ENCODE data around the gene PTAR1.

The PTAR1 gene

GRCh38 chr9:69757996-69758675 lies 1.7 kb downstream of the PTAR1 start:
- H3K4me3 Mint-ChIP-seq = peak overlapping the region; percentile 80 to 96 (median 82)
- peak overlapping the region; percentile 81 to 99 (median 98) for H3K27ac Mint-ChIP-seq
- H3K9me3 Mint-ChIP-seq = no peaks in the 10 kb centered on the region
- no peak for TF ChIP-seq CTCF (IDR thresholded peaks at IDR 0.05; ENCODE audit: unreplicated experiment in 3 of 3)
- no peaks in the 10 kb centered on the region for H3K27me3 Mint-ChIP-seq (ENCODE audit: low read depth)
- H3K36me3 Mint-ChIP-seq (ENCODE audit: low read depth) = peaks cover 3% of the 10 kb centered on the region
- H3K4me1 Mint-ChIP-seq = peaks cover 26% of the 10 kb centered on the region

- Mint-ChIP-seq H3K27ac (no peak overlapping the region), H3K9me3 (no peaks in the 10 kb centered on the region), H3K4me1 (peaks cover 36% of the 10 kb centered on the region), H3K4me3 (no peak overlapping the region), H3K27me3 (ENCODE audit: low read depth) (no peaks in the 10 kb centered on the region), H3K36me3 (ENCODE audit: low read depth) (peaks cover 12% of the 10 kb centered on the region)
- TF ChIP-seq CTCF (IDR thresholded peaks at IDR 0.05; ENCODE audit: unreplicated experiment in 3 of 3) = no peak
Measured at GRCh38 chr9:69755205-69755604, 4.6 kb downstream of the PTAR1 start.

- Mint-ChIP-seq H3K4me1 (peaks cover 42% of the 10 kb centered on the region), H3K4me3 (no peak overlapping the region), H3K27ac (no peak overlapping the region), H3K9me3 (no peaks in the 10 kb centered on the region), H3K27me3 (ENCODE audit: low read depth) (no peaks in the 10 kb centered on the region), H3K36me3 (ENCODE audit: low read depth) (peaks cover 21% of the 10 kb centered on the region)
- no peak for TF ChIP-seq CTCF (IDR thresholded peaks at IDR 0.05; ENCODE audit: unreplicated experiment in 3 of 3)
Measured at GRCh38 chr9:69753830-69754229, 6.0 kb downstream of the PTAR1 start.

GRCh38 chr9:69750085-69750484 lies 9.7 kb downstream of the PTAR1 start:
- H3K27ac Mint-ChIP-seq = peak overlapping the region; percentile 59 to 86 (median 70)

GRCh38 chr9:69748304-69748703 lies 11.5 kb downstream of the PTAR1 start:
- peaks cover 21% of the 10 kb centered on the region for H3K4me1 Mint-ChIP-seq
- H3K27ac Mint-ChIP-seq = peak overlapping the region; percentile 68 to 91 (median 74)
- H3K36me3 Mint-ChIP-seq (ENCODE audit: low read depth) = peaks cover 46% of the 10 kb centered on the region
- TF ChIP-seq CTCF (IDR thresholded peaks at IDR 0.05; ENCODE audit: unreplicated experiment in 3 of 3) = no peak
- no peaks in the 10 kb centered on the region for H3K27me3 Mint-ChIP-seq (ENCODE audit: low read depth)
- no peak overlapping the region for H3K4me3 Mint-ChIP-seq
- no peaks in the 10 kb centered on the region for H3K9me3 Mint-ChIP-seq

More at GRCh38 chr9:69750085-69750484, 9.7 kb downstream of the PTAR1 start:
- peaks cover 23% of the 10 kb centered on the region for H3K4me1 Mint-ChIP-seq
- peaks cover 44% of the 10 kb centered on the region for H3K36me3 Mint-ChIP-seq (ENCODE audit: low read depth)
- TF ChIP-seq CTCF (IDR thresholded peaks at IDR 0.05; ENCODE audit: unreplicated experiment in 3 of 3) = no peak
- H3K9me3 Mint-ChIP-seq = no peaks in the 10 kb centered on the region
- no peak overlapping the region for H3K4me3 Mint-ChIP-seq
- H3K27me3 Mint-ChIP-seq (ENCODE audit: low read depth) = no peaks in the 10 kb centered on the region

Measured in nephron (organoid).